Measurements from ENCODE around the gene PPP2R5C. TPM values are rescaled to one million over a fixed set of nuclear protein-coding genes. Genes with fewer than 3 reads are reported as not detected.
"Not testable (repeated sequence)": the region's sequence is repeated elsewhere in the genome, so short reads cannot be mapped to it uniquely, and the experiment has no call there.

Gene PPP2R5C
- total RNA-seq, 1 experiment from 2014 or later: 80.3 TPM

GRCh38 chr14:101729382-101729781 is 32.1 kb upstream of the PPP2R5C start:
- no peak overlapping the region for H3K27ac ChIP-seq (ENCODE audit: low read length)
- peaks cover 7% of the 10 kb centered on the region for H3K4me1 ChIP-seq (ENCODE audit: control insufficient read depth, insufficient read depth, low read length)
- H3K36me3 ChIP-seq (ENCODE audit: control insufficient read depth, insufficient read depth, low read length): no peaks in the 10 kb centered on the region
- CTCF ChIA-PET: no interaction called here
- no peak overlapping the region for H3K4me3 ChIP-seq (ENCODE audit: low read depth in 2 of 2, low read length in 2 of 2)
- H3K9me3 ChIP-seq (ENCODE audit: control insufficient read depth, insufficient read depth, low read depth, low read length): no peaks in the 10 kb centered on the region
- in situ Hi-C loops (cut with HindIII; ENCODE audit: low pct_unique_long_range_greater_than_20kb, low sequenced_read_pairs): no loop called here
- TF ChIP-seq CTCF (IDR thresholded peaks at IDR 0.05): no peak
- no peak for TF ChIP-seq REST (IDR thresholded peaks at IDR 0.05; ENCODE audit: insufficient read depth in 1 of 2, low read depth in 2 of 2, low read length in 1 of 2)
- TF ChIP-seq SIN3A (IDR thresholded peaks at IDR 0.05; ENCODE audit: borderline replicate concordance, insufficient read depth, low read depth, low read length): no peak
- no peak for TF ChIP-seq POLR2AphosphoS5 (IDR thresholded peaks at IDR 0.05; ENCODE audit: low read depth, low read length)
- TF ChIP-seq TCF7L2 (IDR thresholded peaks at IDR 0.05; ENCODE audit: low read depth, low read length): no peak
- no peak for DNase-seq (ENCODE audit: low read depth, low spot score)
- no peaks in the 10 kb centered on the region for H3K27me3 ChIP-seq (ENCODE audit: control insufficient read depth, insufficient read depth, low read length)
- intact Hi-C loops (cut with micrococcal nuclease; ENCODE audit: unreplicated experiment): no loop called here
- BruUV-seq (replicated peaks): no TSS peak
- POLR2A ChIA-PET: no interaction called here
- no peak for ATAC-seq

DNA sequence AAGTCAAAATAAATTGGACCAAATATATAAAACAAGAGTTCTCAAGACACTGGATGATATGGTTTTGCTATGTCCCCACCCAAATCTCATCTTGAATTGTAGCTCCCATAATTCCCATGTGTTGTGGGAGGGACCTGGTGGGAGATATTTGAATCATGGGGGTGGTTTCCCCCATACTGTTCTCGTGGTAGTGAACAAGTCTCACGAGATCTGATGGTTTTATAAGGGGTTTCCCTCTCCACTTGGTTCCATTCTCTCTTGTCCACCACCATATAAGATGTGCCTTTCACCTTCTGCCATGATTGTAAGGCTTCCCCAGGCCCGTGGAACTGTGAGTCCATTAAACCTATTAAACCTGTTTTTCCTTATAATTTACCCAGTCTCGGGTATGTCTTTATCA is 31.4 kb upstream of the PPP2R5C start:
- H3K27me3 ChIP-seq (ENCODE audit: control insufficient read depth, insufficient read depth, low read length); POLR2A ChIA-PET; ATAC-seq; H3K4me1 ChIP-seq (ENCODE audit: control insufficient read depth, insufficient read depth, low read length); H3K27ac ChIP-seq (ENCODE audit: low read length); H3K36me3 ChIP-seq (ENCODE audit: control insufficient read depth, insufficient read depth, low read length); intact Hi-C loops (cut with micrococcal nuclease; ENCODE audit: unreplicated experiment); in situ Hi-C loops (cut with HindIII; ENCODE audit: low pct_unique_long_range_greater_than_20kb, low sequenced_read_pairs); DNase-seq (ENCODE audit: low read depth, low spot score); H3K4me3 ChIP-seq (ENCODE audit: low read depth in 2 of 2, low read length in 2 of 2); H3K9me3 ChIP-seq (ENCODE audit: control insufficient read depth, insufficient read depth, low read depth, low read length); BruUV-seq (replicated peaks); CTCF ChIA-PET: not testable (repeated sequence)

DNA sequence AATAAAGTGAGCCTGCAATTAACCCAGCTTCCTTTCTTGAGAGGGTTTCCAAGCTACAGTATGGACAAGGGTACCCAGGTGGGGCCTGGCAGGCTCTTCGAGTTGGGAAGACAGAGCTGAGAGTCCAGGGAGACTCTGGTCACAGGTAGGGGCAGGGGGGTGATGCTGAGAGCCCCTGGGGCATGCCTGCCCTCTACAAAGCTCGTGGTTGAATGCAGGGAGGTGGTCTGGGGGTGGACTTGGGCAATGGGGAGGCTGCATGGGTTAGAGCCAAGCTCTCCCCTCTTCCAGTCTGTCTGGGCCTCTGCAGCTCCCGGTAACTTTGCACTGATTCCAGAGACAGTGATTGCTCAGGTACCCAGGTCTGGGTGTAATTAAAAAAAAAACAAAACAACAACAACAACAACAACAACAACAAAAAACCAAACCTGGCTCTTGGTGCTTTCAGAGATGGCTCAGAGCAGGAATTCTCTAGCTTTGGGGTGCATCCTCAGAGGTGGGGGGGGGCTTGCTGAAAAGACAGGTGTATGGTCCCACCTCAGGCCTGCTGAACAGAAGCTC is 30.8 kb upstream of the PPP2R5C start:
- Histone ChIP-seq H3K36me3 (ENCODE audit: control insufficient read depth, insufficient read depth, low read length) (no peaks in the 10 kb centered on the region), H3K4me1 (ENCODE audit: control insufficient read depth, insufficient read depth, low read length) (peaks cover 7% of the 10 kb centered on the region), H3K27ac (ENCODE audit: low read length) (no peak overlapping the region), H3K4me3 (ENCODE audit: low read depth in 2 of 2, low read length in 2 of 2) (0 out of 4 replicates have a peak overlapping the region, but pooled peaks of 1 of the 2 experiments have one; percentile 16), H3K9me3 (ENCODE audit: control insufficient read depth, insufficient read depth, low read depth, low read length) (no peaks in the 10 kb centered on the region), H3K27me3 (ENCODE audit: control insufficient read depth, insufficient read depth, low read length) (no peaks in the 10 kb centered on the region)
- ATAC-seq: no peak
- ChIA-PET POLR2A (no interaction called here), CTCF (no interaction called here)
- TF ChIP-seq CTCF (IDR thresholded peaks at IDR 0.05) (no peak), POLR2AphosphoS5 (IDR thresholded peaks at IDR 0.05; ENCODE audit: low read depth, low read length) (no peak), REST (IDR thresholded peaks at IDR 0.05; ENCODE audit: insufficient read depth in 1 of 2, low read depth in 2 of 2, low read length in 1 of 2) (no peak), TCF7L2 (IDR thresholded peaks at IDR 0.05; ENCODE audit: low read depth, low read length) (no peak), SIN3A (IDR thresholded peaks at IDR 0.05; ENCODE audit: borderline replicate concordance, insufficient read depth, low read depth, low read length) (no peak)
- BruUV-seq (replicated peaks): no TSS peak
- in situ Hi-C loops (cut with HindIII; ENCODE audit: low pct_unique_long_range_greater_than_20kb, low sequenced_read_pairs): no loop called here
- intact Hi-C loops (cut with micrococcal nuclease; ENCODE audit: unreplicated experiment): no loop called here
- no peak for DNase-seq (ENCODE audit: low read depth, low spot score)
